Right atrium auricular region (tissue), 2 donors: ENCODE data around the gene PHACTR1. TPM values are rescaled to one million over a fixed set of nuclear protein-coding genes. Genes with fewer than 3 reads are reported as not detected.
"Not testable (repeated sequence)": the region's sequence is repeated elsewhere in the genome, so short reads cannot be mapped to it uniquely, and the experiment has no call there.

Experiments
- DNase-seq: peaks from one replicate; pipeline ENCODE4 v3.0.0-alpha.2; 2019; ENCODE audit warnings: low spot score
- H3K27ac ChIP-seq, 2 donors: fragments of 200-600 bp; sonication (generic); 1 replicate in 1 of 2; 2 replicates in 1 of 2; pipeline ENCODE4 v1.5.1; 2016 to 2019
- H3K27me3 ChIP-seq, 2 donors: fragments of 200-600 bp; sonication (generic); one replicate each; pipeline versions ENCODE4 v1.5.1 to v1.6.0; 2017 to 2019
- H3K36me3 ChIP-seq: fragments of 200-600 bp; sonication (generic); one replicate; pipeline ENCODE4 v1.5.1; 2016
- H3K4me1 ChIP-seq, 2 donors: fragments of 200-600 bp; sonication (generic); one replicate each; pipeline versions ENCODE4 v1.5.1 to v1.6.0; 2017 to 2019
- H3K4me3 ChIP-seq, 2 donors: fragments of 200-600 bp; sonication (generic); 1 replicate in 1 of 2; 2 replicates in 1 of 2; pipeline ENCODE4 v1.5.1; 2017 to 2019; ENCODE audit warnings: mild to moderate bottlenecking in 1 of 2, moderate library complexity in 1 of 2
- H3K9me3 ChIP-seq, 2 donors: fragments of 200-600 bp; sonication (generic); one replicate each; pipeline ENCODE4 v1.5.1; 2019
- total RNA-seq, 2 donors: library from RNA; depleted of rRNA; stranded (reverse); fragments of >200 nt; gene quantifications; one replicate each; pipeline ENCODE4 v1.1.0, GENCODE V29; 2016
- TF ChIP-seq, protein P1 (sequence below), 2 donors: fragments of 200-600 bp; sonication (generic); IDR thresholded peaks; one replicate each; pipeline ENCODE4 v1.5.1; 2019; ENCODE audit warnings: antibody characterized with exemption in 2 of 2

PHACTR1 gene
- total RNA-seq, 2 donors from 2014 or later: 19.1 to 46.0 TPM

GRCh38 chr6:12761376-12762115 lies 45.0 kb downstream of the PHACTR1 start:
- no peaks in the 10 kb centered on the region for H3K27me3 ChIP-seq
- no peaks in the 10 kb centered on the region for H3K4me1 ChIP-seq
- TF ChIP-seq, protein P1, sequence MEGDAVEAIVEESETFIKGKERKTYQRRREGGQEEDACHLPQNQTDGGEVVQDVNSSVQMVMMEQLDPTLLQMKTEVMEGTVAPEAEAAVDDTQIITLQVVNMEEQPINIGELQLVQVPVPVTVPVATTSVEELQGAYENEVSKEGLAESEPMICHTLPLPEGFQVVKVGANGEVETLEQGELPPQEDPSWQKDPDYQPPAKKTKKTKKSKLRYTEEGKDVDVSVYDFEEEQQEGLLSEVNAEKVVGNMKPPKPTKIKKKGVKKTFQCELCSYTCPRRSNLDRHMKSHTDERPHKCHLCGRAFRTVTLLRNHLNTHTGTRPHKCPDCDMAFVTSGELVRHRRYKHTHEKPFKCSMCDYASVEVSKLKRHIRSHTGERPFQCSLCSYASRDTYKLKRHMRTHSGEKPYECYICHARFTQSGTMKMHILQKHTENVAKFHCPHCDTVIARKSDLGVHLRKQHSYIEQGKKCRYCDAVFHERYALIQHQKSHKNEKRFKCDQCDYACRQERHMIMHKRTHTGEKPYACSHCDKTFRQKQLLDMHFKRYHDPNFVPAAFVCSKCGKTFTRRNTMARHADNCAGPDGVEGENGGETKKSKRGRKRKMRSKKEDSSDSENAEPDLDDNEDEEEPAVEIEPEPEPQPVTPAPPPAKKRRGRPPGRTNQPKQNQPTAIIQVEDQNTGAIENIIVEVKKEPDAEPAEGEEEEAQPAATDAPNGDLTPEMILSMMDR (IDR thresholded peaks at IDR 0.05): no peak
- H3K9me3 ChIP-seq: no peaks in the 10 kb centered on the region
- no peak overlapping the region for H3K4me3 ChIP-seq
- H3K36me3 ChIP-seq: no peaks in the 10 kb centered on the region
- no peak for DNase-seq
- no peak overlapping the region for H3K27ac ChIP-seq

GRCh38 chr6:12762731-12763434 lies 46.3 kb downstream of the PHACTR1 start:
- not testable (repeated sequence) for DNase-seq, H3K4me1 ChIP-seq, H3K27me3 ChIP-seq, H3K36me3 ChIP-seq, H3K4me3 ChIP-seq, H3K27ac ChIP-seq, H3K9me3 ChIP-seq

- Histone ChIP-seq H3K9me3 (no peaks in the 10 kb centered on the region), H3K4me1 (no peaks in the 10 kb centered on the region), H3K27me3 (no peaks in the 10 kb centered on the region), H3K4me3 (no peak overlapping the region), H3K27ac (no peak overlapping the region), H3K36me3 (no peaks in the 10 kb centered on the region)
- DNase-seq: no peak
- TF ChIP-seq, protein P1 (IDR thresholded peaks at IDR 0.05): no peak
These were observed 49.8 kb downstream of the PHACTR1 start for GRCh38 chr6:12766365-12766764.

DNA sequence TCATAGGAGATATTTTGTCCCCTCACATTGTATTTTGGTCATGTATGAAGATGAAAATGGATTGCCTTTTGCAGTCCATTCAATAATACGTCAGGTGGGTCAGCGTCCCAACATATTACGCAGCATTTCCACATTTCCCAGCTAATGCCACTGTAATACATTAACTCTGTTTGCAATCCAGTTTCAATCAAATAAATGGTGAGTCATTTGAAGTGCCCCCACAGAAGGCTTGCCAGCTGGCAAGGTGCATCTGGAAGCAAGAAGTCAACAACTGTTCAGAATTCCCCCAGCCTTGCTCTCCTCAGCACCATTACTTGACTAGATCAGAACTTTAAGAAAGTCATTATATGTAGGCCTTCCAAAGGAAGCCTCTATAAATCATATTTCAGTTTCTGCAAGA lies 50.4 kb downstream of the PHACTR1 start:
- no peak overlapping the region for H3K4me3 ChIP-seq
- DNase-seq: no peak
- H3K36me3 ChIP-seq: no peaks in the 10 kb centered on the region
- H3K4me1 ChIP-seq: no peaks in the 10 kb centered on the region
- H3K9me3 ChIP-seq: no peaks in the 10 kb centered on the region
- no peaks in the 10 kb centered on the region for H3K27me3 ChIP-seq
- no peak overlapping the region for H3K27ac ChIP-seq
- TF ChIP-seq, protein P1 (IDR thresholded peaks at IDR 0.05): no peak

GRCh38 chr6:12769556-12770256 lies 53.1 kb downstream of the PHACTR1 start:
- H3K27me3 ChIP-seq: no peaks in the 10 kb centered on the region

More at GRCh38 chr6:12769556-12770256, 53.1 kb downstream of the PHACTR1 start:
- H3K27ac ChIP-seq: no peak overlapping the region
- H3K4me1 ChIP-seq: no peaks in the 10 kb centered on the region
- TF ChIP-seq, protein P1 (IDR thresholded peaks at IDR 0.05): no peak
- no peak overlapping the region for H3K4me3 ChIP-seq
- no peaks in the 10 kb centered on the region for H3K9me3 ChIP-seq
- no peaks in the 10 kb centered on the region for H3K36me3 ChIP-seq
- DNase-seq: no peak
